Activated CD4-positive, alpha-beta T cell treated with anti-CD3 and anti-CD28 coated beads for 36 hours (primary cell): ENCODE results near the gene MAML3. TPM values are rescaled to one million over a fixed set of nuclear protein-coding genes. Genes with fewer than 3 reads are reported as not detected.

Experiments
- ATAC-seq: fragments of 200-7000 bp; cut with Tn5 transposase; one replicate; pipeline ENCODE4 v1.10.0; 2021; ENCODE audit warnings: mild to moderate bottlenecking, moderate library complexity
- CTCF ChIA-PET: fragments of 350-600 bp; sonication (Branson Sonifier 250); formaldehyde crosslinking; loops from one replicate; lab custom pipeline; 2021; ENCODE audit warnings: antibody characterized with exemption; lab: Charles Lee
- POLR2A ChIA-PET: fragments of 350-600 bp; sonication (Branson Sonifier 250); formaldehyde crosslinking; loops from one replicate; lab custom pipeline; 2021; ENCODE audit warnings: antibody characterized with exemption, inconsistent platforms; lab: Charles Lee
- DNase-seq: peaks from one replicate; pipeline ENCODE4 v3.0.0-alpha.2; 2020
- H3K27ac Mint-ChIP-seq: one replicate; pipeline ENCODE4 v1.8.0; 2021; ENCODE audit warnings: mixed read lengths
- H3K27me3 Mint-ChIP-seq: one replicate; pipeline ENCODE4 v1.8.0; 2021; ENCODE audit warnings: mixed read lengths
- H3K36me3 Mint-ChIP-seq: one replicate; pipeline ENCODE4 v1.8.0; 2021; ENCODE audit warnings: low read depth, mixed read lengths
- H3K4me1 Mint-ChIP-seq: one replicate; pipeline ENCODE4 v1.8.0; 2021; ENCODE audit warnings: mixed read lengths
- H3K4me3 Mint-ChIP-seq: one replicate; pipeline ENCODE4 v1.8.0; 2021; ENCODE audit warnings: mild to moderate bottlenecking, moderate library complexity, mixed read lengths
- H3K9me3 Mint-ChIP-seq: one replicate; pipeline ENCODE4 v1.8.0; 2021; ENCODE audit warnings: low read depth, mixed read lengths
- intact Hi-C, 2 experiments: fragments of 100-400 bp; cut with DNase I in 1 of 2; cut with micrococcal nuclease in 1 of 2; formaldehyde crosslinking; loops; one replicate each; pipeline versions ENCODE4 v1.14.2 to v1.15.1; 2022 to 2024; cut with DNase I, micrococcal nuclease
- total RNA-seq, 2 experiments: library from RNA; stranded (reverse); gene quantifications; one replicate each; pipeline ENCODE4 v1.2.3, GENCODE V29; 2021

The MAML3 gene
- total RNA-seq, 2 experiments from 2014 or later: 1.6 to 1.9 TPM

- H3K36me3 Mint-ChIP-seq: no peaks in the 10 kb centered on the region
- H3K27ac Mint-ChIP-seq: no peak overlapping the region
- DNase-seq: no peak
These were observed 41.4 kb downstream of the MAML3 start for GRCh38 chr4:140112576-140112975.

DNA sequence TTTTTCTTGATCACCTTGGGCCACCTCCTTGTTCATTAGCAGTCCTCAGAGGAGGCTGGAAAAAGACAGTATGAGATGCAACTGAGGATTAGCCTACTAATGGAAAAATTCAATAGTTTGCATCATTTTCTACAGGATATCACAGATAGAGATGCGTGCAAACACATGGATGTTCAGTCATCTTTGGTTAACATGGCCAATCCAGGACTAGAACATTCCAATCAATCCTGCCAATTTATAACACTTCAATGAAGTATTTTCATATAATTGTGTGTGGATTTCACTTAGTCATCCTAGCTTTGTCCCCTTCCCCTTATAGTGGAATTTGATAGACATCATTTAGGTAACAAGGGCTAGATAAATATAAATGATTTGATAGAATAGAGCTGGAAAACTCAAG, 42.7 kb downstream of the MAML3 start:
- intact Hi-C loops: no loop called here
- Mint-ChIP-seq H3K4me3 (no peak overlapping the region), H3K36me3 (no peaks in the 10 kb centered on the region), H3K4me1 (peaks cover 28% of the 10 kb centered on the region), H3K27me3 (peaks cover 6% of the 10 kb centered on the region), H3K27ac (no peak overlapping the region), H3K9me3 (no peaks in the 10 kb centered on the region)
- ChIA-PET CTCF (interaction anchor here (1.0 to 1.4 kb wide), 3 partner anchors 10 to 377 kb away, joined by 3 read pairs; no protein-coding TSS in a partner anchor), POLR2A (no interaction called here)
- DNase-seq (no peak), ATAC-seq (no peak)

More at GRCh38 chr4:140112576-140112975, 41.4 kb downstream of the MAML3 start:
- no peak overlapping the region for H3K4me3 Mint-ChIP-seq
- POLR2A ChIA-PET: no interaction called here
- CTCF ChIA-PET: interaction anchor here (1.0 to 1.2 kb wide), 2 partner anchors 8 to 12 kb away, joined by 3 read pairs; no protein-coding TSS in a partner anchor
- H3K9me3 Mint-ChIP-seq: no peaks in the 10 kb centered on the region
- peaks cover 37% of the 10 kb centered on the region for H3K4me1 Mint-ChIP-seq
- ATAC-seq: no peak
- intact Hi-C loops: no loop called here
- H3K27me3 Mint-ChIP-seq: peaks cover 6% of the 10 kb centered on the region

GRCh38 chr4:140110542-140111215, 43.3 kb downstream of the MAML3 start:
- H3K27me3 Mint-ChIP-seq: peaks cover 8% of the 10 kb centered on the region
- DNase-seq: no peak
- ChIA-PET POLR2A (no interaction called here), CTCF (interaction anchor here (1.0 to 1.4 kb wide), 2 partner anchors 22 to 376 kb away, joined by 3 read pairs; no protein-coding TSS in a partner anchor)
- H3K4me1 Mint-ChIP-seq: peaks cover 26% of the 10 kb centered on the region
- no peaks in the 10 kb centered on the region for H3K9me3 Mint-ChIP-seq
- no peaks in the 10 kb centered on the region for H3K36me3 Mint-ChIP-seq
- ATAC-seq: no peak
- intact Hi-C loops: no loop called here
- no peak overlapping the region for H3K27ac Mint-ChIP-seq
- no peak overlapping the region for H3K4me3 Mint-ChIP-seq

DNA sequence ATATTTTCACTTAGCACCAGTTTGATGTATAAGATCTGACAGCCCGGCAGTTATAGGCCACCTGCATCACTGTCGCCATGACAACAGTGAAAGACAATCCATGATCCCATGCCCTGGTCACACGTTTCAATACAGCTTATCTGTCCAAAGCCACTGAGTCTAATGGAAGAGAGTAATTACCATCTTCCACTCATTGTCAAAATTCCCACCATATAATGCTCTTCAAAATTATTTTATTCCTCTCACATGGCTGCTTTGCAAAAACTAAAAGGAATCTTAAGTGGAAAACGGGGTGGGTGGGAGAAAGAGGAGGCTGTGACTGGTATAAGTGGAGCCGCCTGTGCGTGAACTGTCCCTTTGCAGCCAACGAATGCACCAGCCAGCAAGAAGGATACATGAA, 44.2 kb downstream of the MAML3 start:
- Mint-ChIP-seq H3K4me3 (no peak overlapping the region), H3K4me1 (peaks cover 18% of the 10 kb centered on the region), H3K27me3 (peaks cover 8% of the 10 kb centered on the region), H3K9me3 (no peaks in the 10 kb centered on the region), H3K27ac (no peak overlapping the region), H3K36me3 (no peaks in the 10 kb centered on the region)
- intact Hi-C loops: no loop called here
- ChIA-PET CTCF (interaction anchor here (1.0 to 1.2 kb wide), 2 partner anchors 32 to 59 kb away, joined by 3 read pairs; no protein-coding TSS in a partner anchor), POLR2A (no interaction called here)
- no peak for DNase-seq
- no peak for ATAC-seq

DNA sequence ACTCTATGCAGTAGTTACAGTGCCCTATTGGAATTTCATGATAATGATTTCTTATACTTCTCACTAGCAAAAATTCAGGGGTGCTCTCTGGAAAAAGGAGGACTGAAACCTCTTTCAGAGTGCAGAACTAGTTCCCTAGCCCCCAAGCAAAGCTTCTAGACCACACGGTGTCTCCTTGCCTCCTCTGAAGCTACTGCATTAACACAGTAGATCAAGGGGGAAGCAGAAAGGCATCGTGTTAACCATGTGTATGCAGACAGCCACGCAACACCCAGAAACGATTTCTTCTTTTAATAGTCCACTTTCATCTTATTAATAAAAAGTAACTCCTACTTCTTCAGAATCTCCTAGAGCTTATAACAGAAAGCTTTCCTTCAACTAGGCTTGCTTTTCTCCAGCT, 44.7 kb downstream of the MAML3 start:
- Mint-ChIP-seq H3K9me3 (no peaks in the 10 kb centered on the region), H3K4me3 (no peak overlapping the region), H3K27me3 (peaks cover 8% of the 10 kb centered on the region), H3K27ac (no peak overlapping the region), H3K36me3 (no peaks in the 10 kb centered on the region), H3K4me1 (peaks cover 18% of the 10 kb centered on the region)
- POLR2A ChIA-PET: no interaction called here
- ATAC-seq: no peak
- no peak for DNase-seq
- CTCF ChIA-PET: interaction anchor here (1.0 to 1.2 kb wide), 2 partner anchors 31 to 59 kb away, joined by 3 read pairs; no protein-coding TSS in a partner anchor
- intact Hi-C loops: no loop called here

DNA sequence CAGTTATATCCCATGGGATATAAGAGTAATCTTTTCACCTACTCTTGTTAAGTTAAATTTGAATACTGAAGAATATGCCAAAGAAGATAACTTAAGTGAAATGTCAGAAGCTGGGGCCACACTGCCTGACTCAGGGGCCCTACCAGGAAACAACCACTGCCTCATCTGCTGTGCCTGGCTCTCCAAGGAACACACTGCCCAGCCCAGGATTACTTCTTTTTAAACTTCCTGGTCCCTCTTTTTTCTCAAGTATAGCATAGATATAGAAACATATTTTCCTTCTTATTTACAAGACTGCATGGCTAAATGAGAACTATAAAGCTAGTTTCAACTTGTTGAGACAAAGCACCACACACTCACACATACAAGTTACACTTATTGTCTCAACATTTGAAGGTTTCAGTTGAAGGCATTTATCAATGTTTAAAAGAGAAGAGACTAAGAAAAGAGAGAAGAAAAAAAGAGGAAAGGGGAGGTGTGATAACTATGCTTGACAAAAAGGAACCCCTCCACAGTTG, 45.2 kb downstream of the MAML3 start:
- Mint-ChIP-seq H3K4me3 (no peak overlapping the region), H3K9me3 (no peaks in the 10 kb centered on the region), H3K4me1 (peaks cover 18% of the 10 kb centered on the region), H3K27me3 (peaks cover 8% of the 10 kb centered on the region), H3K36me3 (no peaks in the 10 kb centered on the region), H3K27ac (no peak overlapping the region)
- no peak for DNase-seq
- no peak for ATAC-seq
- POLR2A ChIA-PET: no interaction called here
- intact Hi-C loops: no loop called here
- CTCF ChIA-PET: interaction anchor here (1.2 kb wide), 1 partner anchor 58 kb away, joined by 3 read pairs; no protein-coding TSS in a partner anchor

DNA sequence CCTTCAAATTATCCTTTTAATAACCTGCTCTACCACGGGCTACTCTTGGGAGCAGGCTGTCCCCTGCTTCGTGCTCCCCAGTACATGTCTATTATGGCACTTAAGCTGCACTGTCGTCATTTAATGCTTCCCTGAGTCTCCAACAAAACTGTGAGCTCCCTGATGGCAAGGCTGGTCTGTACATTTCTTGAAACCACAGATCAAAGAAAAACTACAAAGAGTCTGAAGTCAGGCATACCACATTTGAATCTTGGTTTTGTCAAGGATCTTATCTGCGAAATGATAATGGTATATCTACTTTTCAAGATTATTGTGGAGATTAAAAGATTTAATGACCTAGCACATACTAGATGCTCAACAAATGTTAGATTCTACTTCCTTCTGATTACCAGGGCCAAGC, 45.7 kb downstream of the MAML3 start:
- peaks cover 22% of the 10 kb centered on the region for H3K4me1 Mint-ChIP-seq
- no peak overlapping the region for H3K27ac Mint-ChIP-seq
- DNase-seq (no peak), ATAC-seq (no peak)
- H3K4me3 Mint-ChIP-seq: no peak overlapping the region
- no peaks in the 10 kb centered on the region for H3K36me3 Mint-ChIP-seq
- intact Hi-C loops: no loop called here
- ChIA-PET CTCF (interaction anchor here (1.2 kb wide), 1 partner anchor 58 kb away, joined by 3 read pairs; no protein-coding TSS in a partner anchor), POLR2A (interaction anchor here (0.6 kb wide), 1 partner anchor 12 kb away, joined by 4 read pairs; no protein-coding TSS in a partner anchor)
- no peaks in the 10 kb centered on the region for H3K9me3 Mint-ChIP-seq
- H3K27me3 Mint-ChIP-seq: peaks cover 8% of the 10 kb centered on the region

- ChIA-PET CTCF (no interaction called here), POLR2A (no interaction called here)
- no peak overlapping the region for H3K27ac Mint-ChIP-seq
- peaks cover 8% of the 10 kb centered on the region for H3K27me3 Mint-ChIP-seq
- no peak overlapping the region for H3K4me3 Mint-ChIP-seq
- no peaks in the 10 kb centered on the region for H3K36me3 Mint-ChIP-seq
- no peaks in the 10 kb centered on the region for H3K9me3 Mint-ChIP-seq
- ATAC-seq (no peak), DNase-seq (no peak)
- H3K4me1 Mint-ChIP-seq: peaks cover 34% of the 10 kb centered on the region
- intact Hi-C loops: no loop called here
These were observed 47.6 kb downstream of the MAML3 start for GRCh38 chr4:140106289-140106844.

DNA sequence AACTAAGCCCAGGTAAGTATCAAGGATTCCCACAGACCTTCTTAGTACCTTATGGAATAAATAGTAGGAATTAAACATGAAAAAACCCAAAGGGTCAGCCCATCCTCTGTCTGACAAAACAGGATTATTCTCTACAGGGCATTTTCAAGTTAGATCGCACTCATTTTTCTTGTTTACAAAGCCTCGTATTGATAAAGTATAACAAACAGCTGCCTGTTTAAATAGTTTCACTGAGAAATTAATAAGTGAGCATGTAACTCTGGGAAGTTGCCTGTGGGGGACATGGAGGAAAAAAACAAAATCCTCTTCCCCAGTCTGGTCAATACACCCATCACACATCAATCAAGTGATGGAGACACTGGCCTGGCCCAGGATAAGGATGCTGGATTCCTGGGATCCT, 48.5 kb downstream of the MAML3 start:
- H3K36me3 Mint-ChIP-seq: no peaks in the 10 kb centered on the region
- H3K4me3 Mint-ChIP-seq: no peak overlapping the region
- CTCF ChIA-PET: interaction anchor here (0.6 kb wide), 1 partner anchor 35 kb away, joined by 3 read pairs; no protein-coding TSS in a partner anchor
- H3K9me3 Mint-ChIP-seq: no peaks in the 10 kb centered on the region
- peaks cover 8% of the 10 kb centered on the region for H3K27me3 Mint-ChIP-seq
- intact Hi-C loops: no loop called here
- peaks cover 39% of the 10 kb centered on the region for H3K4me1 Mint-ChIP-seq
- H3K27ac Mint-ChIP-seq: no peak overlapping the region
- DNase-seq (no peak), ATAC-seq (no peak)
- POLR2A ChIA-PET: no interaction called here

DNA sequence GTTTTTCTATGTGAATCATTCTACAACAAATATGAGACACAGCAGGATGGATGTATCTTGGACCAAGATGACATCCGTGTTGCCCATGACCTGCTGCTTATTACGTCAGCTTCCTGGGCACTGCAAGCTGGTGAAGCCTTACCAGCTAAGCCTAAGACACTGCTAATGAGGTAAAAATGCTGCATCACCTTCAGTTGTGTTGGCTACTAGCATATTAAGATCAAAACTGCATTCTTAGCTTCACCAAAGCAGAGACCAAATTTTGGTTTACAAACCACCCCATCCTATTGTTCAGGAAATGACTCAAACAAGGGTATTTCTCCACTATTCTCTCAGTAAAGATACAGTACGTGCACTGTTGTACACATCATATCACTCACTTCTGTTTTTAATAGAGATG, 50.3 kb downstream of the MAML3 start:
- no peak overlapping the region for H3K4me3 Mint-ChIP-seq
- ATAC-seq: peak; percentile 91
- H3K27ac Mint-ChIP-seq: peak overlapping the region; percentile 72
- H3K4me1 Mint-ChIP-seq: peaks cover 52% of the 10 kb centered on the region
- H3K36me3 Mint-ChIP-seq: no peaks in the 10 kb centered on the region
- no peaks in the 10 kb centered on the region for H3K9me3 Mint-ChIP-seq
- peaks cover 8% of the 10 kb centered on the region for H3K27me3 Mint-ChIP-seq
- ChIA-PET POLR2A (no interaction called here), CTCF (interaction anchor here (0.9 to 1.3 kb wide), 2 partner anchors 13 to 63 kb away, joined by 3 read pairs; no protein-coding TSS in a partner anchor)
- DNase-seq: peak; percentile 75
- intact Hi-C loops: loop anchor here (1.0 to 2.0 kb wide), 4 partner anchors 7 to 245 kb away; no protein-coding TSS in a partner anchor

GRCh38 chr4:140102421-140102820, 51.6 kb downstream of the MAML3 start:
- Mint-ChIP-seq H3K27me3 (peaks cover 2% of the 10 kb centered on the region), H3K4me1 (peaks cover 56% of the 10 kb centered on the region), H3K4me3 (no peak overlapping the region), H3K36me3 (no peaks in the 10 kb centered on the region), H3K27ac (peak overlapping the region; percentile 52), H3K9me3 (no peaks in the 10 kb centered on the region)
- CTCF ChIA-PET: interaction anchor here (0.5 to 1.3 kb wide), 4 partner anchors 14 to 54 kb away, joined by 3 to 6 read pairs (median 3); no protein-coding TSS in a partner anchor
- intact Hi-C loops: loop anchor here in 1 of 2 experiments (2.0 kb wide), 1 partner anchor 244 kb away; no protein-coding TSS in a partner anchor
- ATAC-seq (peak; percentile 43), DNase-seq (peak; percentile 31)
- POLR2A ChIA-PET: no interaction called here
